Osteoblast (primary cell): ENCODE measurements around the gene B3GNT5. TPM values are rescaled to one million over a fixed set of nuclear protein-coding genes. Genes with fewer than 3 reads are reported as not detected.

Experiments
- DNase-seq: peaks from one replicate; pipeline ENCODE4 v3.0.0; 2011; ENCODE audit warnings: low spot score, mixed read lengths; ENCODE audit not compliant: insufficient read length; ENCODE audit errors: missing footprints
- H2AFZ ChIP-seq: 2 replicates; pipeline ENCODE4 v1.6.0; 2011; ENCODE audit warnings: mild to moderate bottlenecking, low read length
- H3K27ac ChIP-seq: 2 replicates; pipeline ENCODE4 v1.5.1; 2011; ENCODE audit warnings: mild to moderate bottlenecking, low read depth, low read length, moderate library complexity
- H3K27me3 ChIP-seq: 2 replicates; pipeline ENCODE4 v1.6.0; 2012; ENCODE audit warnings: mild to moderate bottlenecking, control low read depth, inconsistent platforms, low read length, moderate library complexity; ENCODE audit not compliant: insufficient read depth
- H3K36me3 ChIP-seq: 2 replicates; pipeline ENCODE4 v1.5.1; 2011; ENCODE audit warnings: mild to moderate bottlenecking, low read length, control low read depth, moderate library complexity; ENCODE audit not compliant: insufficient read depth
- H3K4me1 ChIP-seq: 2 replicates; pipeline ENCODE4 v1.5.1; 2011; ENCODE audit warnings: mild to moderate bottlenecking, low read length, control low read depth, moderate library complexity; ENCODE audit not compliant: insufficient read depth
- H3K4me2 ChIP-seq: 2 replicates; pipeline ENCODE4 v1.6.0; 2011; ENCODE audit warnings: mild to moderate bottlenecking, low read length; ENCODE audit not compliant: insufficient read depth
- H3K4me3 ChIP-seq: fragments of 200-600 bp; sonication (generic); 3 replicates; pipeline ENCODE4 v1.5.1; 2012; ENCODE audit warnings: mild to moderate bottlenecking, low read length, inconsistent platforms; ENCODE audit not compliant: insufficient read depth
- H3K79me2 ChIP-seq: 2 replicates; pipeline ENCODE4 v1.6.0; 2012; ENCODE audit warnings: mild to moderate bottlenecking, low read length, control low read depth, inconsistent platforms; ENCODE audit not compliant: insufficient read depth
- H3K9me3 ChIP-seq: 2 replicates; pipeline ENCODE4 v1.5.1; 2011; ENCODE audit warnings: low read depth, low read length, control low read depth
- H4K20me1 ChIP-seq: 2 replicates; pipeline ENCODE4 v1.6.0; 2012; ENCODE audit warnings: mild to moderate bottlenecking, low read length, control low read depth; ENCODE audit not compliant: insufficient read depth
- total RNA-seq: library from RNA; depleted of rRNA; stranded (reverse); fragments of >200 nt; gene quantifications from 2 replicates; pipeline ENCODE4 v1.2.3, GENCODE V29; 2012
- TF ChIP-seq, protein P1 (sequence below): IDR thresholded peaks from 2 replicates; pipeline ENCODE4 v1.5.1; 2011; ENCODE audit warnings: mild to moderate bottlenecking, low read depth, low read length, moderate library complexity; ENCODE audit errors: extremely low read depth

The B3GNT5 gene
- total RNA-seq, 1 donor: 0.36 TPM

DNA sequence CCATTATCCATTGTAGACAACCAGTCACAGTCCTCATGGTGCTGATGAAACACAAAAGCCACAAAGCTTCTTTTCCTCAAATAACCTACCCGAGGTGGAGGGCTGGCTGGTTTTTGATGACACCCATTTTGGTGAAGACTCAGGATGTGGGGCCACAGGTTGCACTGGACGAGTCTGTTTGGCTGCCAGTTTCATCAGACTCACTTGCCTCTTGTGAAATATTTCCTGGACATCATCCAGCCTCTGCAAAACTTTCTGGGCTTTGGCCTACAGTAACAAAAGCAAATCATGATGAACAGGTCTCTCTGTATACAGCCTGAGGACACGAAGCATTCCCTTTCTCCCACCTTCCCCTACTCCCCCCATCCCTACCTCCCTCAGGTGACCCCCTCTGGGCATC, 42.2 kb downstream of the B3GNT5 start:
- no peaks in the 10 kb centered on the region for H3K27me3 ChIP-seq
- H3K9me3 ChIP-seq: no peaks in the 10 kb centered on the region
- no peaks in the 10 kb centered on the region for H3K79me2 ChIP-seq
- no peaks in the 10 kb centered on the region for H4K20me1 ChIP-seq
- H3K27ac ChIP-seq: no peak overlapping the region
- DNase-seq: no peak
- H3K4me1 ChIP-seq: peaks cover 11% of the 10 kb centered on the region
- TF ChIP-seq, protein P1, sequence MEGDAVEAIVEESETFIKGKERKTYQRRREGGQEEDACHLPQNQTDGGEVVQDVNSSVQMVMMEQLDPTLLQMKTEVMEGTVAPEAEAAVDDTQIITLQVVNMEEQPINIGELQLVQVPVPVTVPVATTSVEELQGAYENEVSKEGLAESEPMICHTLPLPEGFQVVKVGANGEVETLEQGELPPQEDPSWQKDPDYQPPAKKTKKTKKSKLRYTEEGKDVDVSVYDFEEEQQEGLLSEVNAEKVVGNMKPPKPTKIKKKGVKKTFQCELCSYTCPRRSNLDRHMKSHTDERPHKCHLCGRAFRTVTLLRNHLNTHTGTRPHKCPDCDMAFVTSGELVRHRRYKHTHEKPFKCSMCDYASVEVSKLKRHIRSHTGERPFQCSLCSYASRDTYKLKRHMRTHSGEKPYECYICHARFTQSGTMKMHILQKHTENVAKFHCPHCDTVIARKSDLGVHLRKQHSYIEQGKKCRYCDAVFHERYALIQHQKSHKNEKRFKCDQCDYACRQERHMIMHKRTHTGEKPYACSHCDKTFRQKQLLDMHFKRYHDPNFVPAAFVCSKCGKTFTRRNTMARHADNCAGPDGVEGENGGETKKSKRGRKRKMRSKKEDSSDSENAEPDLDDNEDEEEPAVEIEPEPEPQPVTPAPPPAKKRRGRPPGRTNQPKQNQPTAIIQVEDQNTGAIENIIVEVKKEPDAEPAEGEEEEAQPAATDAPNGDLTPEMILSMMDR: no peak
- H3K36me3 ChIP-seq: no peaks in the 10 kb centered on the region
- no peak overlapping the region for H3K4me3 ChIP-seq
- no peak overlapping the region for H2AFZ ChIP-seq
- no peak overlapping the region for H3K4me2 ChIP-seq

DNA sequence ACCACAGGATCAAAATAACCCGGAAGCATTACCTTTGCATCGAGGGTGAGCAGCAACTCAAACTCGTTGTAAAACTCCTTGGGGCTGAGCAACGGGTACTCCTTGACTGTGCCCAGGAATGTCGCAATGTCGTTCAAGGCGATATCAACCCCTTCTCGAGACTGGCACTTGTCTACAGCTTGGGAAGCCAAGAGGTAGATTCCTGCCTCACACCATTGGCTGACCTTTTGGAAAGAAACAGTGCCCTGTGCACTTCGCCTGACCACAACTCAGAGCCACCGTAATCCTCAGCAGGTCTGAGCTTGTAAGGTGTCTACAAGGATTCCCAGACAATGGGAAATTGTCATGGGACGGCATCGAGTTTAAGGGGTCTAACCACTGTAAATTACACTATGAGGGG, 43.9 kb downstream of the B3GNT5 start:
- H3K9me3 ChIP-seq: no peaks in the 10 kb centered on the region
- H3K36me3 ChIP-seq: no peaks in the 10 kb centered on the region
- H4K20me1 ChIP-seq: no peaks in the 10 kb centered on the region
- H3K4me3 ChIP-seq: no peak overlapping the region
- no peak overlapping the region for H2AFZ ChIP-seq
- H3K4me1 ChIP-seq: peaks cover 15% of the 10 kb centered on the region
- no peak overlapping the region for H3K4me2 ChIP-seq
- TF ChIP-seq, protein P1: no peak
- no peaks in the 10 kb centered on the region for H3K27me3 ChIP-seq
- no peak overlapping the region for H3K27ac ChIP-seq
- DNase-seq: no peak
- no peaks in the 10 kb centered on the region for H3K79me2 ChIP-seq

DNA sequence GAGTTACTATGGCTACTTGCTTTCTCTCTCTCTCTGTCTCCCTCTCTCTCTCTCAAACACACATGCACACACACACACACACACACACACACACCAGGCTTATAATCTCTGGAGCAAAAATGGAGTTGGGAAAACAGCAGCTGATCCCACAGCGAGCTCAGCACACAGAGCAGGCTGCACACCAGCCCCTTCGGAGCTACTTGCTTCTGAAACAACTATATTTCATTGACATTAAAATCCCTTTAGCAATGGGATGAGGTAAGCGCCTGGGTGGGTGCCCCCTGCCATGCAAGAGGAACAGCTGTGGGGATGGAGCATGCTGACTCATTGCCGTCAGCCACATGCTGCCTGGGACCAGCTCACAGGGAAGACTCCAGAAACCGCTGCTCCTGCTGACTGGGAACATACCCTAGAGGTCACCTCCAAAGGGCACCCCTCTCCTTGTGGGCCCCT, 45.7 kb downstream of the B3GNT5 start:
- TF ChIP-seq, protein P1: no peak
- H2AFZ ChIP-seq: no peak overlapping the region
- H3K4me1 ChIP-seq: peaks cover 15% of the 10 kb centered on the region
- peak; percentile 84 for DNase-seq
- no peaks in the 10 kb centered on the region for H3K36me3 ChIP-seq
- no peaks in the 10 kb centered on the region for H3K79me2 ChIP-seq
- peak overlapping the region; percentile 53 for H3K4me2 ChIP-seq
- H3K27ac ChIP-seq: no peak overlapping the region
- H3K9me3 ChIP-seq: no peaks in the 10 kb centered on the region
- H4K20me1 ChIP-seq: no peaks in the 10 kb centered on the region
- H3K4me3 ChIP-seq: no peak overlapping the region
- H3K27me3 ChIP-seq: no peaks in the 10 kb centered on the region

DNA sequence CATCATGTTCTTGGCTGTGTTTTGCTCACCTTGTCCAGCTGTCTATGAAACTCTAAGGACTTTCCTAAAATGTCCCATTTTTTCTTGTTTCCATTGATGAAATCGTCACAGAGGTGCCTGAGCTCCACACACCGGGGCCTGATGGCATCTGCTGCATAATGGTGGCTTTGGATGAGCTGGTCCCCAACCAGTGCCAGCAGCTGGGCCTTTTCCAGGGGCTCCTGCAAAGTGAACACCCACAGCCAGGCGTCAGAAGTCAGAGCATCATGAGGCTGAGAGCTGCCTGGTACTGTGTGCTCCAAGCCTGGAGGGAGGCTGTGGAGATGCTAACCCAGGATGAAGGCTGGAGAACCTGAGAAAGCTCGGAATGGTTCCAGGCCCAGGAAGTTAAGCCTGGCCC, 46.9 kb downstream of the B3GNT5 start:
- Histone ChIP-seq H3K4me3 (no peak overlapping the region), H3K4me2 (no peak overlapping the region), H3K36me3 (no peaks in the 10 kb centered on the region), H3K79me2 (no peaks in the 10 kb centered on the region), H3K27me3 (no peaks in the 10 kb centered on the region), H3K4me1 (peaks cover 13% of the 10 kb centered on the region), H3K27ac (no peak overlapping the region), H2AFZ (no peak overlapping the region), H4K20me1 (no peaks in the 10 kb centered on the region), H3K9me3 (no peaks in the 10 kb centered on the region)
- TF ChIP-seq, protein P1: no peak
- DNase-seq: no peak
